Osteocyte (in vitro differentiated cells): ENCODE results near the gene BTD. TPM values are rescaled to one million over a fixed set of nuclear protein-coding genes. Genes with fewer than 3 reads are reported as not detected.

ENCODE experiments used
- DNase-seq: peaks from one replicate; pipeline ENCODE4 v3.0.0; 2021; ENCODE audit warnings: mixed read lengths; ENCODE audit not compliant: unreplicated experiment; ENCODE audit errors: extremely low spot score
- H3K27ac Mint-ChIP-seq: one replicate; pipeline ENCODE4 v1.8.0; 2021; ENCODE audit warnings: mild to moderate bottlenecking, mixed read lengths; ENCODE audit not compliant: unreplicated experiment
- H3K27me3 Mint-ChIP-seq: one replicate; pipeline ENCODE4 v1.8.0; 2021; ENCODE audit warnings: mixed read lengths; ENCODE audit not compliant: unreplicated experiment
- H3K36me3 Mint-ChIP-seq: one replicate; pipeline ENCODE4 v1.8.0; 2021; ENCODE audit warnings: mixed read lengths; ENCODE audit not compliant: unreplicated experiment
- H3K4me1 Mint-ChIP-seq: one replicate; pipeline ENCODE4 v1.8.0; 2021; ENCODE audit warnings: mixed read lengths; ENCODE audit not compliant: unreplicated experiment
- H3K4me3 Mint-ChIP-seq: one replicate; pipeline ENCODE4 v1.8.0; 2021; ENCODE audit warnings: mild to moderate bottlenecking, moderate library complexity, mixed read lengths; ENCODE audit not compliant: unreplicated experiment
- H3K9me3 Mint-ChIP-seq: one replicate; pipeline ENCODE4 v1.8.0; 2021; ENCODE audit warnings: mixed read lengths; ENCODE audit not compliant: unreplicated experiment
- total RNA-seq: library from RNA; stranded (reverse); gene quantifications from 2 replicates; pipeline ENCODE4 v1.2.1, GENCODE V29; 2021
- TF ChIP-seq, protein P1 (sequence below): fragments of 200-600 bp; sonication (generic); IDR thresholded peaks from 2 replicates; pipeline ENCODE4 v1.5.0; 2021; ENCODE audit warnings: antibody characterized with exemption, mild to moderate bottlenecking, moderate library complexity

Gene BTD
- total RNA-seq, 1 donor from 2014 or later: 28.9 TPM

- Mint-ChIP-seq H3K27ac (no peak overlapping the region), H3K27me3 (no peaks in the 10 kb centered on the region), H3K36me3 (peaks cover 65% of the 10 kb centered on the region), H3K9me3 (peaks cover 19% of the 10 kb centered on the region), H3K4me1 (peaks cover 9% of the 10 kb centered on the region), H3K4me3 (no peak overlapping the region)
- TF ChIP-seq, protein P1, sequence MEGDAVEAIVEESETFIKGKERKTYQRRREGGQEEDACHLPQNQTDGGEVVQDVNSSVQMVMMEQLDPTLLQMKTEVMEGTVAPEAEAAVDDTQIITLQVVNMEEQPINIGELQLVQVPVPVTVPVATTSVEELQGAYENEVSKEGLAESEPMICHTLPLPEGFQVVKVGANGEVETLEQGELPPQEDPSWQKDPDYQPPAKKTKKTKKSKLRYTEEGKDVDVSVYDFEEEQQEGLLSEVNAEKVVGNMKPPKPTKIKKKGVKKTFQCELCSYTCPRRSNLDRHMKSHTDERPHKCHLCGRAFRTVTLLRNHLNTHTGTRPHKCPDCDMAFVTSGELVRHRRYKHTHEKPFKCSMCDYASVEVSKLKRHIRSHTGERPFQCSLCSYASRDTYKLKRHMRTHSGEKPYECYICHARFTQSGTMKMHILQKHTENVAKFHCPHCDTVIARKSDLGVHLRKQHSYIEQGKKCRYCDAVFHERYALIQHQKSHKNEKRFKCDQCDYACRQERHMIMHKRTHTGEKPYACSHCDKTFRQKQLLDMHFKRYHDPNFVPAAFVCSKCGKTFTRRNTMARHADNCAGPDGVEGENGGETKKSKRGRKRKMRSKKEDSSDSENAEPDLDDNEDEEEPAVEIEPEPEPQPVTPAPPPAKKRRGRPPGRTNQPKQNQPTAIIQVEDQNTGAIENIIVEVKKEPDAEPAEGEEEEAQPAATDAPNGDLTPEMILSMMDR: no peak
- no peak for DNase-seq
Observed at GRCh38 chr3:15666277-15666676, 64.7 kb downstream of the BTD start.

GRCh38 chr3:15667484-15667883 lies 65.9 kb downstream of the BTD start:
- Mint-ChIP-seq H3K27ac (no peak overlapping the region), H3K4me1 (peaks cover 7% of the 10 kb centered on the region), H3K4me3 (no peak overlapping the region), H3K9me3 (peaks cover 11% of the 10 kb centered on the region), H3K27me3 (no peaks in the 10 kb centered on the region), H3K36me3 (peaks cover 67% of the 10 kb centered on the region)
- no peak for DNase-seq
- TF ChIP-seq, protein P1: no peak

DNA sequence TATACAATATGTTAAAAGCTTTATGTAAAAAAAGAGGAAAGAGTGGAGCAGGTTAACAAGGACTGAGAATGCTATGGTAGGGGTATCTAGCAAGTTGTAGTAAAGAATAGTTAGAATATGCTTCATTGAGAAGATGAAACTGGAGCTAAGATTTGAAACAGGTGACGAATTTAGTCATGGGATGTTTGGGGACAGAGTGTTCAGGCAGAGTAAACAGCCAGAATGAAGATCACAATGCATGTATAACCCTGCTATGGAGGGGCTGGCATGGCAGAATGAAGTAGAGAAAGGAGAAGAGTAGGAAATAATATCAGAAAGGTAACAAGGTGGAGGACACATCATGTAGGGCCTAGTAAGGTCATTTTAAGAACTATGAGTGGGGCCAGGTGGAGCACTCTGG lies 72.0 kb downstream of the BTD start:
- no peak overlapping the region for H3K4me3 Mint-ChIP-seq
- no peaks in the 10 kb centered on the region for H3K27me3 Mint-ChIP-seq
- no peak overlapping the region for H3K27ac Mint-ChIP-seq
- TF ChIP-seq, protein P1: no peak
- no peaks in the 10 kb centered on the region for H3K9me3 Mint-ChIP-seq
- H3K36me3 Mint-ChIP-seq: peaks cover 40% of the 10 kb centered on the region
- DNase-seq: no peak
- H3K4me1 Mint-ChIP-seq: peaks cover 7% of the 10 kb centered on the region

GRCh38 chr3:15676259-15676658 lies 74.7 kb downstream of the BTD start:
- Mint-ChIP-seq H3K27ac (no peak overlapping the region), H3K27me3 (no peaks in the 10 kb centered on the region), H3K4me3 (no peak overlapping the region), H3K36me3 (peaks cover 27% of the 10 kb centered on the region), H3K9me3 (no peaks in the 10 kb centered on the region), H3K4me1 (no peaks in the 10 kb centered on the region)
- TF ChIP-seq, protein P1: no peak
- no peak for DNase-seq

GRCh38 chr3:15679306-15679705 lies 77.8 kb downstream of the BTD start:
- no peak overlapping the region for H3K4me3 Mint-ChIP-seq
- H3K27ac Mint-ChIP-seq: peak overlapping the region; percentile 18
- H3K27me3 Mint-ChIP-seq: no peaks in the 10 kb centered on the region
- no peaks in the 10 kb centered on the region for H3K9me3 Mint-ChIP-seq
- DNase-seq: no peak
- TF ChIP-seq, protein P1: no peak
- peaks cover 22% of the 10 kb centered on the region for H3K4me1 Mint-ChIP-seq
- H3K36me3 Mint-ChIP-seq: peaks cover 35% of the 10 kb centered on the region
